GM13976 (cell line): Measurements from ENCODE around the gene ERC1.

Experiments used
- DNase-seq: peaks from one replicate; pipeline ENCODE4 v3.0.0; 2012; ENCODE audit warnings: low spot score
- CTCF ChIP-seq: IDR thresholded peaks from 2 replicates; pipeline ENCODE4 v1.5.1; 2012; ENCODE audit warnings: borderline replicate concordance, mild to moderate bottlenecking; ENCODE audit not compliant: insufficient read depth; ENCODE audit errors: extremely low read depth, missing control alignments, control extremely low read depth
- in situ Hi-C: fragments of 300-500 bp; cut with MboI; formaldehyde crosslinking; loops from one replicate; pipeline ENCODE4 v1.12.0; 2022; ENCODE audit warnings: low sequenced_read_pairs, mixed read lengths, inconsistent platforms; ENCODE audit not compliant: unreplicated experiment

Gene ERC1

GRCh38 chr12:1162081-1162760 lies 171.2 kb downstream of the ERC1 start:
- no peak for TF ChIP-seq CTCF
- no peak for DNase-seq
- in situ Hi-C loops = no loop called here

GRCh38 chr12:1167784-1168183 lies 176.8 kb downstream of the ERC1 start:
- TF ChIP-seq CTCF = no peak
- in situ Hi-C loops = no loop called here
- no peak for DNase-seq

GRCh38 chr12:1170411-1170810 lies 179.4 kb downstream of the ERC1 start:
- TF ChIP-seq CTCF = no peak
- in situ Hi-C loops = no loop called here
- DNase-seq = no peak

- in situ Hi-C loops = no loop called here
- DNase-seq = no peak
- TF ChIP-seq CTCF = no peak
Measured at GRCh38 chr12:1171657-1172408, 180.8 kb downstream of the ERC1 start.

- DNase-seq = no peak
- TF ChIP-seq CTCF = no peak
- in situ Hi-C loops = no loop called here
Measured at GRCh38 chr12:1173781-1174617, 183.0 kb downstream of the ERC1 start.

GRCh38 chr12:1174659-1175058 lies 183.6 kb downstream of the ERC1 start:
- in situ Hi-C loops = no loop called here
- TF ChIP-seq CTCF = no peak

More at GRCh38 chr12:1174659-1175058, 183.6 kb downstream of the ERC1 start:
- no peak for DNase-seq
